ENCODE data around the gene SYNE3. TPM values are rescaled to one million over a fixed set of nuclear protein-coding genes. Genes with fewer than 3 reads are reported as not detected.

The SYNE3 gene
- total and polyA plus RNA-seq, 10 of the 15 experiments (the other 5 are each of a cell fraction or from before 2014, with no cell fraction given), result 1.4 to 44.1 (median 13.4) TPM

DNA sequence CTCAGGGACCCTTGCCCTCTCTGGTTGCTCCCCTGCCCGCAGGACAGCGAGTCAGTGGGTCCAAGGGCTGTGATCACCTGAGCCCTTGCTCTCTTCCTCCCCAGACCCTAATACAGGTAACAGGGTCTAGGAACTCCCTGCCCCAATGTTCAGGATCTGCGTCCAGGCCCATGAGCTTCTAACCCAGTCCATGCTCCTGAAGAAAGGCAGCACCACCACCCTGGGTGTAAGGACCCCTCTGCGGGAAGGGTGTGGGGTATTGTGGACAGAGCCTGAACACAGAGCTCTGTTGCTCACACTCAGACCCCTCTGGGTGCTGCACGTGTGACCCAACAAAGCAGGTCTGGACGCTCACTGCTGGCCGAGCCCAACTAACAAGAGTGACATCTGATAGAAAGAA is 36.7 kb upstream of the SYNE3 start:
- ChIA-PET POLR2A (no interaction called here), CTCF (interaction anchor here (0.5 kb wide), 1 partner anchor 112 kb away, joined by 3 read pairs; no protein-coding TSS in a partner anchor), SMC1A (ENCODE audit: uncharacterized antibody, unreplicated experiment) (interaction anchor here (1.8 kb wide), 1 partner anchor 12 kb away, joined by 7 read pairs; no protein-coding TSS in a partner anchor), RAD21 (ENCODE audit: unreplicated experiment) (no interaction called here)
- intact Hi-C loops (cut with micrococcal nuclease; ENCODE audit: unreplicated experiment) (no loop called here), in situ Hi-C loops (cut with MboI) (no loop called here)
- H3K36me3 ChIP-seq (ENCODE audit: control insufficient read depth in 2 of 2, insufficient read depth in 2 of 2, low read length in 1 of 2), result no peaks in the 10 kb centered on the region
- WGBS (ENCODE audit: insufficient coverage, insufficient replicate concordance, low lambda C conversion rate, missing lambda C conversion rate), result 81% methylated on average over 7 of the region's 7 CpGs
- FAIRE-seq (no peak), ATAC-seq (no peak), DNase-seq (ENCODE audit: low read depth, low spot score) (no peak)
- H3K4me1 ChIP-seq (ENCODE audit: control insufficient read depth, insufficient read depth, low read length), result peaks cover 6% of the 10 kb centered on the region; the same call in 1 of the 2 replicates
- no TSS peak for BruUV-seq (replicated peaks)
- H3K79me2 ChIP-seq (ENCODE audit: control insufficient read depth, insufficient read depth, low read length), result no peaks in the 10 kb centered on the region
- H3K9ac ChIP-seq (ENCODE audit: control insufficient read depth, insufficient read depth, low read length), result no peak overlapping the region
- TF ChIP-seq JUND (IDR thresholded peaks at IDR 0.05; ENCODE audit: low read depth, low read length) (no peak), ZBED1 (IDR thresholded peaks at IDR 0.05; ENCODE audit: borderline replicate concordance) (no peak), POLR2AphosphoS5 (IDR thresholded peaks at IDR 0.05; ENCODE audit: low read length) (no peak), CREM (IDR thresholded peaks at IDR 0.05; ENCODE audit: low read depth) (no peak), ZNF217 (IDR thresholded peaks at IDR 0.05) (no peak), SMAD5 (IDR thresholded peaks at IDR 0.05; ENCODE audit: low read depth) (no peak), FOS (IDR thresholded peaks at IDR 0.05; ENCODE audit: borderline replicate concordance, extremely low read depth, insufficient read length) (no peak), IKZF1 (conservative IDR thresholded peaks at IDR 0.05) (no peak), BMI1 (IDR thresholded peaks at IDR 0.05; ENCODE audit: borderline replicate concordance) (no peak), NFXL1 (IDR thresholded peaks at IDR 0.05; ENCODE audit: borderline replicate concordance) (no peak)
- TF ChIP-seq, protein P1, sequence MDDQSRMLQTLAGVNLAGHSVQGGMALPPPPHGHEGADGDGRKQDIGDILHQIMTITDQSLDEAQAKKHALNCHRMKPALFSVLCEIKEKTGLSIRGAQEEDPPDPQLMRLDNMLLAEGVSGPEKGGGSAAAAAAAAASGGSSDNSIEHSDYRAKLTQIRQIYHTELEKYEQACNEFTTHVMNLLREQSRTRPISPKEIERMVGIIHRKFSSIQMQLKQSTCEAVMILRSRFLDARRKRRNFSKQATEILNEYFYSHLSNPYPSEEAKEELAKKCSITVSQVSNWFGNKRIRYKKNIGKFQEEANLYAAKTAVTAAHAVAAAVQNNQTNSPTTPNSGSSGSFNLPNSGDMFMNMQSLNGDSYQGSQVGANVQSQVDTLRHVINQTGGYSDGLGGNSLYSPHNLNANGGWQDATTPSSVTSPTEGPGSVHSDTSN (IDR thresholded peaks at IDR 0.05; ENCODE audit: insufficient replicate concordance, low read depth, low read length), result no peak
- TF ChIP-seq, protein P2, sequence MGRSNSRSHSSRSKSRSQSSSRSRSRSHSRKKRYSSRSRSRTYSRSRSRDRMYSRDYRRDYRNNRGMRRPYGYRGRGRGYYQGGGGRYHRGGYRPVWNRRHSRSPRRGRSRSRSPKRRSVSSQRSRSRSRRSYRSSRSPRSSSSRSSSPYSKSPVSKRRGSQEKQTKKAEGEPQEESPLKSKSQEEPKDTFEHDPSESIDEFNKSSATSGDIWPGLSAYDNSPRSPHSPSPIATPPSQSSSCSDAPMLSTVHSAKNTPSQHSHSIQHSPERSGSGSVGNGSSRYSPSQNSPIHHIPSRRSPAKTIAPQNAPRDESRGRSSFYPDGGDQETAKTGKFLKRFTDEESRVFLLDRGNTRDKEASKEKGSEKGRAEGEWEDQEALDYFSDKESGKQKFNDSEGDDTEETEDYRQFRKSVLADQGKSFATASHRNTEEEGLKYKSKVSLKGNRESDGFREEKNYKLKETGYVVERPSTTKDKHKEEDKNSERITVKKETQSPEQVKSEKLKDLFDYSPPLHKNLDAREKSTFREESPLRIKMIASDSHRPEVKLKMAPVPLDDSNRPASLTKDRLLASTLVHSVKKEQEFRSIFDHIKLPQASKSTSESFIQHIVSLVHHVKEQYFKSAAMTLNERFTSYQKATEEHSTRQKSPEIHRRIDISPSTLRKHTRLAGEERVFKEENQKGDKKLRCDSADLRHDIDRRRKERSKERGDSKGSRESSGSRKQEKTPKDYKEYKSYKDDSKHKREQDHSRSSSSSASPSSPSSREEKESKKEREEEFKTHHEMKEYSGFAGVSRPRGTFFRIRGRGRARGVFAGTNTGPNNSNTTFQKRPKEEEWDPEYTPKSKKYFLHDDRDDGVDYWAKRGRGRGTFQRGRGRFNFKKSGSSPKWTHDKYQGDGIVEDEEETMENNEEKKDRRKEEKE (IDR thresholded peaks at IDR 0.05), result no peak
- H3K27ac ChIP-seq (ENCODE audit: control insufficient read depth, insufficient read depth), result no peak overlapping the region
- no peak overlapping the region for H3K4me3 ChIP-seq
- H3K4me2 ChIP-seq (ENCODE audit: control insufficient read depth, insufficient read depth), result no peak overlapping the region
- H3K27me3 ChIP-seq (replicated peaks in 1 of 2; ENCODE audit: control insufficient read depth in 2 of 2, insufficient read depth in 2 of 2, low read length in 1 of 2), result no peaks in the 10 kb centered on the region
- H4K20me1 ChIP-seq (ENCODE audit: control insufficient read depth, insufficient read depth), result no peaks in the 10 kb centered on the region
- no peaks in the 10 kb centered on the region for H3K9me3 ChIP-seq (replicated peaks; ENCODE audit: control insufficient read depth, insufficient read depth, low read length)
- H2AFZ ChIP-seq (ENCODE audit: control insufficient read depth, low read depth, low read length), result no peak overlapping the region

Data from GM12878 (cell line).